Hepatocyte (in vitro differentiated cells): ENCODE results near the gene HNRNPA2B1.

Experiments
- CTCF ChIP-seq: fragments of 200-600 bp; sonication (generic); IDR thresholded peaks from 2 replicates; pipeline ENCODE4 v1.5.1; 2016; ENCODE audit warnings: antibody characterized with exemption, mild to moderate bottlenecking; ENCODE audit not compliant: poor library complexity
- EZH2 ChIP-seq: fragments of 200-600 bp; sonication (generic); IDR thresholded peaks from 2 replicates; pipeline ENCODE4 v1.6.1; 2016; ENCODE audit warnings: antibody characterized with exemption, mild to moderate bottlenecking, borderline replicate concordance

GRCh38 chr7:26188206-26188956 lies 12.2 kb downstream of the HNRNPA2B1 start:
- TF ChIP-seq CTCF (no peak), EZH2 (no peak)
